Muscle layer of duodenum (tissue), 2 donors: Measurements from ENCODE around the gene PIM3.

Experiments
- H3K27ac ChIP-seq: one replicate; pipeline ENCODE4 v1.7.0; 2013; ENCODE audit warnings: mild to moderate bottlenecking, low read length
- H3K27me3 ChIP-seq: one replicate; pipeline ENCODE4 v1.7.0; 2013; ENCODE audit warnings: low read depth, mild to moderate bottlenecking, control low read depth, low read length
- H3K36me3 ChIP-seq, 2 donors: one replicate each; pipeline ENCODE4 v1.7.0; 2013; ENCODE audit warnings: low read length in 2 of 2, control low read depth in 1 of 2, mild to moderate bottlenecking in 1 of 2; ENCODE audit not compliant: insufficient read depth in 2 of 2, control insufficient read depth in 1 of 2
- H3K4me1 ChIP-seq, 2 donors: one replicate each; pipeline ENCODE4 v1.7.0; 2013; ENCODE audit warnings: low read length in 2 of 2, mild to moderate bottlenecking in 2 of 2, control low read depth in 1 of 2, moderate library complexity in 1 of 2; ENCODE audit not compliant: insufficient read depth in 2 of 2, control insufficient read depth in 1 of 2
- H3K4me3 ChIP-seq, 2 donors: one replicate each; pipeline ENCODE4 v1.7.0; 2013; ENCODE audit warnings: low read length in 2 of 2, low read depth in 1 of 2, mild to moderate bottlenecking in 1 of 2
- H3K9me3 ChIP-seq, 2 donors: one replicate each; pipeline ENCODE4 v1.7.0; 2013; ENCODE audit warnings: low read length in 2 of 2, control low read depth in 1 of 2, mild to moderate bottlenecking in 1 of 2; ENCODE audit not compliant: control insufficient read depth in 1 of 2
- donor health status: healthy.

Gene PIM3

GRCh38 chr22:49954354-49954753, 6.2 kb upstream of the PIM3 start:
- no peaks in the 10 kb centered on the region for H3K27me3 ChIP-seq
- H3K4me1 ChIP-seq: peaks cover 9 to 23% of the 10 kb centered on the region in 2 donors
- no peaks in the 10 kb centered on the region for H3K36me3 ChIP-seq
- H3K27ac ChIP-seq: no peak overlapping the region
- H3K4me3 ChIP-seq: no peak overlapping the region
- H3K9me3 ChIP-seq: no peaks in the 10 kb centered on the region

- no peaks in the 10 kb centered on the region for H3K36me3 ChIP-seq
- H3K9me3 ChIP-seq: no peaks in the 10 kb centered on the region
- no peak overlapping the region for H3K4me3 ChIP-seq
- H3K27ac ChIP-seq: no peak overlapping the region
- no peaks in the 10 kb centered on the region for H3K27me3 ChIP-seq
- peaks cover 13 to 27% of the 10 kb centered on the region in 2 donors for H3K4me1 ChIP-seq
Observed at GRCh38 chr22:49954991-49955580, 5.5 kb upstream of the PIM3 start.

DNA sequence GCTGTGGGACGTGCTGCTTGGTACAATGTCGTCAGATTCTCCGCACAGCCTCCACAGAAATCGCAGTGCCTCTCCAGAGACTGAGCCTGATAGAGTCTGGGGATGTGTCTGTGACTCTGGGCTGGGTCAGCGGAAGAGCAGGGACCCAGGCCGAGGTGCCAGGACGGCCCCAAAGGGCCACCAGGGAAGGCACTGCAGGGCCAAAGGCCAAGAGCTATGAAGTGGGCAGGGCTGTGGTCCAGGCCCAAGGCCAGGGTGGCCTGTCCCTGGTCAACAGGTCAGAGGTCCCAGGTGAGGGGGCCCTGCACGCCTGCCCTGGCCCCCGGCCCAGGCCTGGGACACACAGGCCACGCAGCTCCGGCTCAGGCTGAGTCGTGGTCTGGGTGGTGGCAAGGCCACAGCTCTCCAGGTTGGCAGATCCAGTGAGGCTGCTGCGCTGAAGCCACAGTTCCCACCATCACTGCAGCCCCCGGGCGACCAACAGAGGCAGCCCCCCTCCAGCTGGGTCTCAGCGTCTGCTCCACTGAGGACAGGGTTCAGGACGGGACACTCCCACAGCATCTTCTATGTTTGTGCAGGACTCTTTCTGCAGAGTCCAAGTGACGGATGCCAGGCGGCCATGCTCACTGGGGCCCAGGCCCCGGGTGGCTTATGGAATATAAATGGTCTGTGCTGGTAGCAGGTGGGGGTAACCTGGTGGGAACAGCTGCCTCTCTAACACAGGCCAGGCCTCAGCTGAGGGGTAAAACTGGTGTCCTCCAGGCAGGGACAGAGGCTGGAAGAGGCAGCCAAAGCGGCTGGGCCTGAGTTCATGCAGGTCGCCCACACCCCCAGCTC, 4.8 kb upstream of the PIM3 start:
- Histone ChIP-seq H3K4me1 (peaks cover 13 to 27% of the 10 kb centered on the region in 2 donors), H3K4me3 (no peak overlapping the region), H3K9me3 (no peaks in the 10 kb centered on the region), H3K27me3 (no peaks in the 10 kb centered on the region), H3K36me3 (no peaks in the 10 kb centered on the region), H3K27ac (no peak overlapping the region)

- no peak overlapping the region for H3K27ac ChIP-seq
- H3K4me3 ChIP-seq: no peak overlapping the region
- no peaks in the 10 kb centered on the region for H3K36me3 ChIP-seq
- H3K4me1 ChIP-seq: peaks cover 13 to 27% of the 10 kb centered on the region in 2 donors
- no peaks in the 10 kb centered on the region for H3K27me3 ChIP-seq
- no peaks in the 10 kb centered on the region for H3K9me3 ChIP-seq
Observed at GRCh38 chr22:49956418-49956770, 4.2 kb upstream of the PIM3 start.

DNA sequence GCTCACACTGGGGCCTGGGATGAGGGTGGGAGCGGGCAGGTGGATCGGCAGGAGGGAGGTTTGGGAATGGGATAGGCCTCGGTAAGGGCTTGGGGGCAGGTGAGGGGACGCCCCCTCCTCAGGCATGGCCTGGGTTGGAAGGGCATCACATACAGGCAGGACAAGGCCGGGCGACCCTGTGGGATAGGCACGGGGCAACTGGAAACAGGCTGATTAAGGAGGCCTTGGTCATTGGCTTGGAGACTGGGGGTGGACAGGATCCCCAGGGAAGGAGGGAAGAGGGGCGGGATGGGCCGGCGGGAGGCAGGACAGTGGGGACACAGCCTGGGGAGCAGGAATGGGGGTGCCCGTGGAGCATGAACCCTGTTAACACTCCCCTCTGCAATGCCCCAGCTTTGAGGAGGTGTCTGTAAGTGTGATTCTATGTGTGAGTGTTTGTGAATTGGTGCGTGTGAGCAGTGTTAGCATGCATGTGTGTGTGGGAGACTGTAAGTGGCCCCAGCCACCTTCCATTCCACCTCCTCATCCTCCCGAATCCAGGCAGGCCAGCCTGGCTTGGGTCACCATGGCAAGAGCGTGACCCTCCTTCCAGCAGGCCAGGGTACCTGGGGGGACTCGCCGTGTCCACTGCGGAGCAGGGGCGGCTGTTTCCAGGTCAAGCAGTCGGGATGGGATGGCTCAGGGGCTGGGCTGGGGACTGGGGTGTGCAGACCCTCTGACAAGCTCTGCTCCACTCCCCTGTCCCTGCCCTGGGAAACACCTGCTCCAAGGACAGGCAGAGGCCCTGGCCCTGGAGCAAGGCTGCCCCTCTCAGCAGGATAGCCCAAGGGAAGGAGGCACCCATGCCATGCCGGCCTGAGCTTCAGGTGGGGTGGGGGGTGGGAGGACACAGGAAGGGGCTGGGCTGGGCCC, 3.4 kb upstream of the PIM3 start:
- H3K4me3 ChIP-seq: no peak overlapping the region
- no peaks in the 10 kb centered on the region for H3K36me3 ChIP-seq
- peaks cover 13 to 24% of the 10 kb centered on the region in 2 donors for H3K4me1 ChIP-seq
- H3K27me3 ChIP-seq: no peaks in the 10 kb centered on the region
- no peak overlapping the region for H3K27ac ChIP-seq
- H3K9me3 ChIP-seq: no peaks in the 10 kb centered on the region

- no peaks in the 10 kb centered on the region for H3K27me3 ChIP-seq
- H3K4me1 ChIP-seq: peaks cover 9 to 19% of the 10 kb centered on the region in 2 donors
Observed at GRCh38 chr22:49957826-49958365, 2.7 kb upstream of the PIM3 start.

DNA sequence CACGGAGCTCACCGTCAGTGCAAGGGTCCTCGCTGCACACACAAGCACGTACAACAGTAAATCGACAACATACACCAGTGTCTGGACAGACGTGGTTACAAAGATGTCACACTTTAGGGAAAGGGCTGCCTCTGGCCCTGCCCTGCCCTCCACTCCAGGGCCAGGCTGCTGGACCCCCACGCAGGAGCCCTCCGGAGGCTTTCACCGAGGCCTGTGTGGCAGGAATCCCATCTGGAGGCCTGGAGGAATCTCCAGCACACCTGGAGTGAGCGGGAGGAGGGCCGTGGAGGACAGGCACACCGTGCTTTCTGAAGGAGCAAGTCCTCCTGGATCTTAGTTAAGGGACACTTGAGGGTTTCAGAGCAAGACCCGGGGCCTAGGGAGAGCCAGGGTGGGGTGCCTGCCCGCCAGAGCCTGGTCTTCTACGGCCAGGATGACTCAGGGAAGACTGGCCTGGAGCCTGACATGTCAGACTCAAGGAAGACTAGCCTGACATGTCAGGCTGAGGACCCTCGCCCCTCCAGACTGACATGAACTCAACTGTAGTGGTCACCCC, 2.1 kb upstream of the PIM3 start:
- no peak overlapping the region for H3K27ac ChIP-seq
- H3K4me3 ChIP-seq: no peak overlapping the region
- H3K27me3 ChIP-seq: no peaks in the 10 kb centered on the region
- H3K4me1 ChIP-seq: peaks cover 9 to 21% of the 10 kb centered on the region in 2 donors
- H3K36me3 ChIP-seq: peaks cover 7% of the 10 kb centered on the region in 2 donors
- no peaks in the 10 kb centered on the region for H3K9me3 ChIP-seq

More at GRCh38 chr22:49957826-49958365, 2.7 kb upstream of the PIM3 start:
- no peaks in the 10 kb centered on the region for H3K9me3 ChIP-seq
- H3K27ac ChIP-seq: no peak overlapping the region
- peaks cover 1 to 3% of the 10 kb centered on the region in 2 donors for H3K36me3 ChIP-seq
- H3K4me3 ChIP-seq: no peak overlapping the region

- peak overlapping the region; percentile 53 to 63 for H3K4me3 ChIP-seq
- H3K27ac ChIP-seq: peak overlapping the region; percentile 63
- H3K36me3 ChIP-seq: peaks cover 11 to 13% of the 10 kb centered on the region in 2 donors
- H3K9me3 ChIP-seq: no peaks in the 10 kb centered on the region
- H3K27me3 ChIP-seq: no peaks in the 10 kb centered on the region
- peaks cover 15 to 28% of the 10 kb centered on the region in 2 donors for H3K4me1 ChIP-seq
Observed at GRCh38 chr22:49958931-49959781, 1.4 kb upstream of the PIM3 start.

DNA sequence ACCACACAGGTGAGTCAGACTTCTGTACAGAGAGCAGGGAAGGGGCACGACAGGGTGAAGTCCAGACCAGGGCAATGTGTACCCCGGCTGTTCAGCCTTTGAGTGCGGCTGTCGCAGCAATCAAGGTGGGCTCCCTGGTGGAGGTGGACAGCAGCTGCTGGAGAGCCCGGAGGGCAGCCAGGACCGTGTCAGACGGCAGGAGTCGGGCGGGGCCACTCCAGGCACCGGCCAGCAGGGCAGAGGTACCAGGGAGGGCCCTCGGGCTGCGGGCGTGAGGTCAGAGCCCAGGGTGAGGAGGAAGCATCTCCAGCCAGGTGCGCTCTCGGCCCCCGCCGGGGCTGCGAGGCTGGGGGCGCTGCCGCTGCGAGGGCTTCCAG, 802 bp upstream of the PIM3 start:
- Histone ChIP-seq H3K4me3 (peak overlapping the region; percentile 53 to 63), H3K9me3 (no peaks in the 10 kb centered on the region), H3K27me3 (no peaks in the 10 kb centered on the region), H3K4me1 (peaks cover 16 to 26% of the 10 kb centered on the region in 2 donors), H3K27ac (peak overlapping the region; percentile 63), H3K36me3 (peaks cover 11 to 19% of the 10 kb centered on the region in 2 donors)

DNA sequence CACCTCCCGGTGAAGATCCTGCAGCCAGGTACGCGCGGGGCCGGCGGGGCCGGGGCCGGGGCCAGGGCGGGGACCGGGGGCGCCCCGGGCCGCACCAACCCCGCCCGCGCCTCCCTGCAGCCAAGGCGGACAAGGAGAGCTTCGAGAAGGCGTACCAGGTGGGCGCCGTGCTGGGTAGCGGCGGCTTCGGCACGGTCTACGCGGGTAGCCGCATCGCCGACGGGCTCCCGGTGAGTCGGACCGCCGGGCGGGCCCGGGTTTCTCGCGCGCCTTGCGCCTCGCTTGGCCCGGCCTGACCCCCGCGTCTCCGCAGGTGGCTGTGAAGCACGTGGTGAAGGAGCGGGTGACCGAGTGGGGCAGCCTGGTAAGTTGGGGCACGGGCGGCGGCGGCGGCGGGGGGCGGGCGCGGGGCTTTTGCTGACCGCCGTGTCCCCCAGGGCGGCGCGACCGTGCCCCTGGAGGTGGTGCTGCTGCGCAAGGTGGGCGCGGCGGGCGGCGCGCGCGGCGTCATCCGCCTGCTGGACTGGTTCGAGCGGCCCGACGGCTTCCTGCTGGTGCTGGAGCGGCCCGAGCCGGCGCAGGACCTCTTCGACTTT, 531 bp downstream of the PIM3 start:
- Histone ChIP-seq H3K36me3 (peaks cover 11 to 19% of the 10 kb centered on the region in 2 donors), H3K4me3 (peak overlapping the region; percentile 72 to 73), H3K27me3 (no peaks in the 10 kb centered on the region), H3K27ac (no peak overlapping the region), H3K9me3 (no peaks in the 10 kb centered on the region), H3K4me1 (peaks cover 16 to 36% of the 10 kb centered on the region in 2 donors)
